Measurements from ENCODE around the gene SETD6.

GRCh38 chr16:58511933-58512815, 3.1 kb upstream of the SETD6 start:
- TF ChIP-seq CTCF (IDR thresholded peaks at IDR 0.05; ENCODE audit: low read length) = peak; percentile 86
- TF ChIP-seq EZH2 (optimal IDR thresholded peaks at IDR 0.05; ENCODE audit: low read depth, low read length) = no peak

Data from MM.1S (cell line).